ENCODE results near the gene TAL1. TPM values are rescaled to one million over a fixed set of nuclear protein-coding genes. Genes with fewer than 3 reads are reported as not detected.

TAL1 gene
- total and polyA plus RNA-seq, 2 of the 8 experiments (the other 6 are each of a cell fraction or from before 2014, with no cell fraction given): 0.09 to 0.15 TPM

- Histone ChIP-seq H4K91ac (replicated peaks; ENCODE audit: insufficient read length, low read length) (no peak overlapping the region), H3K9me3 (ENCODE audit: insufficient read depth in 2 of 2, low read depth in 1 of 2, low read length in 1 of 2) (no peaks in the 10 kb centered on the region), H3K18ac (ENCODE audit: extremely low read depth, low read length) (no peak overlapping the region), H3K23ac (ENCODE audit: insufficient read length) (no peak overlapping the region), H3K4ac (replicated peaks; ENCODE audit: insufficient read length, low read depth, low read length) (no peak overlapping the region), H3K4me1 (replicated peaks in 1 of 4; ENCODE audit: control insufficient read depth in 3 of 4, insufficient read depth in 4 of 4, low read length in 3 of 4) (peaks cover 5 to 20% (median 14%) of the 10 kb centered on the region in 4 experiments), H3K9ac (replicated peaks in 1 of 4; ENCODE audit: extremely low read depth in 1 of 4, low read depth in 3 of 4, low read length in 3 of 4) (no peak overlapping the region), H2BK120ac (replicated peaks; ENCODE audit: low read depth, low read length) (no peak overlapping the region), H2BK5ac (ENCODE audit: low read depth, low read length) (no peak overlapping the region), H3K79me1 (ENCODE audit: low read depth, low read length) (no peaks in the 10 kb centered on the region), H3K23me2 (ENCODE audit: low read depth, low read length) (peaks cover 1% of the 10 kb centered on the region; the same call in 1 of the 2 replicates), H2BK20ac (ENCODE audit: low read length) (no peak overlapping the region), H4K5ac (ENCODE audit: insufficient read length, low read depth, low read length) (no peak overlapping the region), H4K8ac (ENCODE audit: extremely low read depth, insufficient read depth, low read length) (no peak overlapping the region), H3K14ac (ENCODE audit: insufficient read length) (no peak overlapping the region), H3K27ac (ENCODE audit: low read depth, low read length) (no peak overlapping the region), H3K4me2 (ENCODE audit: insufficient read depth in 1 of 2, low read depth in 2 of 2, low read length in 2 of 2) (no peak overlapping the region), H3K27me3 (replicated peaks in 1 of 4; ENCODE audit: control insufficient read depth in 3 of 4, extremely low read depth in 1 of 4, insufficient read depth in 3 of 4, low read length in 3 of 4) (peaks cover 2 to 36% (median 24%) of the 10 kb centered on the region in 4 experiments), H4K20me1 (replicated peaks in 1 of 2; ENCODE audit: control insufficient read depth in 1 of 2, insufficient read depth in 2 of 2, low read length in 2 of 2) (no peaks in the 10 kb centered on the region), H3K79me2 (ENCODE audit: control insufficient read depth in 1 of 2, insufficient read depth in 2 of 2, low read length in 2 of 2) (no peaks in the 10 kb centered on the region), H2BK12ac (ENCODE audit: low read depth, low read length) (no peak overlapping the region), H3K36me3 (ENCODE audit: control insufficient read depth in 2 of 4, insufficient read depth in 4 of 4, low read length in 3 of 4) (no peaks in the 10 kb centered on the region), H2BK15ac (ENCODE audit: low read length) (no peak overlapping the region), H3K56ac (replicated peaks; ENCODE audit: insufficient read length, low read depth, low read length) (no peak overlapping the region), H3K4me3 (ENCODE audit: extremely low read depth in 1 of 4, insufficient read depth in 2 of 4, low read depth in 3 of 4, low read length in 4 of 4) (no peak overlapping the region), H2AK5ac (ENCODE audit: low read depth, low read length) (no peak overlapping the region), H2AFZ (ENCODE audit: low read length) (no peak overlapping the region)
- ChIA-PET CTCF (ENCODE audit: partially characterized antibody) (interaction anchor here (0.6 to 4.8 kb wide), 6 partner anchors 9 to 55 kb away, joined by 3 to 38 read pairs (median 3); no protein-coding TSS in a partner anchor), POLR2A (ENCODE audit: partially characterized antibody) (no interaction called here)
- 85% methylated on average over 5 of the region's 5 CpGs; no CpG with 5 or more reads in 1 of the 2 experiments for WGBS, 2 experiments (ENCODE audit: extremely low coverage in 1 of 2, insufficient coverage in 1 of 2, insufficient read length in 1 of 2, insufficient replicate concordance in 2 of 2, low coverage in 1 of 2, low lambda C conversion rate in 2 of 2, missing lambda C conversion rate in 1 of 2)
- FAIRE-seq (no peak), DNase-seq (ENCODE audit: low read depth in 1 of 2, low spot score in 2 of 2) (no peak)
- TF ChIP-seq CBX8 (IDR thresholded peaks at IDR 0.05; ENCODE audit: borderline replicate concordance, low read depth, low read length) (no peak), GTF2F1 (IDR thresholded peaks at IDR 0.05; ENCODE audit: borderline replicate concordance, low read depth, low read length) (no peak), KDM1A (IDR thresholded peaks at IDR 0.05; ENCODE audit: borderline replicate concordance, low read length) (no peak), CREB1 (IDR thresholded peaks at IDR 0.05) (no peak), SIN3A (conservative IDR thresholded peaks at IDR 0.05 in 1 of 2, IDR thresholded peaks at IDR 0.05 in 1 of 2; ENCODE audit: low read depth in 1 of 2, low read length in 2 of 2) (no peak), EZH2 (IDR thresholded peaks at IDR 0.05; ENCODE audit: low read depth, low read length, severe bottlenecking) (no peak), RAD21 (IDR thresholded peaks at IDR 0.05 in 1 of 2, conservative IDR thresholded peaks at IDR 0.05 in 1 of 2; ENCODE audit: low read depth in 2 of 2, low read length in 2 of 2) (no peak), MAFK (IDR thresholded peaks at IDR 0.05; ENCODE audit: low read depth, low read length) (no peak)
Measured at GRCh38 chr1:47205918-47206317, 26.1 kb downstream of the TAL1 start.

All from H1 (cell line).